ENCODE data around the gene YIF1A. TPM values are rescaled to one million over a fixed set of nuclear protein-coding genes. Genes with fewer than 3 reads are reported as not detected.

The YIF1A gene
- total RNA-seq, 4 donors from 2014 or later = 60.6 to 99.7 (median 72.3) TPM

- intact Hi-C loops (cut with DNase I; ENCODE audit: low total_unique reads) = no loop called here
- WGBS, 2 donors (ENCODE audit: low coverage in 1 of 2) = 1% methylated on average over 40 of the region's 61 CpGs; no CpG with 5 or more reads in 1 of the 2 donors
These were observed 21.3 kb downstream of the YIF1A start for GRCh38 chr11:66267379-66268243.

GRCh38 chr11:66267039-66267378 lies 21.9 kb downstream of the YIF1A start:
- no peak for TF ChIP-seq CTCF (IDR thresholded peaks at IDR 0.05)
- no peak for TF ChIP-seq POLR2A (IDR thresholded peaks at IDR 0.05)
- no peak for TF ChIP-seq POLR2AphosphoS5 (IDR thresholded peaks at IDR 0.05)
- no peak for TF ChIP-seq EP300 (IDR thresholded peaks at IDR 0.05; ENCODE audit: low read depth)
- no peaks in the 10 kb centered on the region for H3K27me3 ChIP-seq
- WGBS, 2 donors (ENCODE audit: low coverage in 1 of 2) = 14% methylated on average over 13 of the region's 13 CpGs; no CpG with 5 or more reads in 1 of the 2 donors
- in situ Hi-C loops (cut with MboI; ENCODE audit: low pct_ligation_motif_present in 1 of 4, low pct_unique_long_range_greater_than_20kb in 1 of 4, low sequenced_read_pairs in 3 of 4) (no loop called here), intact Hi-C loops (cut with DNase I; ENCODE audit: low total_unique reads) (no loop called here)
- H3K36me3 ChIP-seq = peaks cover 0 to 6% (median 2%) of the 10 kb centered on the region in 4 donors
- peaks cover 23 to 31% (median 24%) of the 10 kb centered on the region in 4 donors for H3K4me1 ChIP-seq
- H3K4me3 ChIP-seq = peak overlapping the region; percentile 58 to 96 (median 90)
- H3K9me3 ChIP-seq = no peaks in the 10 kb centered on the region
- H3K27ac ChIP-seq = peak overlapping the region; percentile 92 to 99 (median 97)
- DNase-seq = no peak

More at GRCh38 chr11:66267379-66268243, 21.3 kb downstream of the YIF1A start:
- in situ Hi-C loops (cut with MboI; ENCODE audit: low pct_ligation_motif_present in 1 of 4, low pct_unique_long_range_greater_than_20kb in 1 of 4, low sequenced_read_pairs in 3 of 4) = no loop called here
- peak; percentile 56 for TF ChIP-seq EP300 (IDR thresholded peaks at IDR 0.05; ENCODE audit: low read depth)
- TF ChIP-seq POLR2AphosphoS5 (IDR thresholded peaks at IDR 0.05) = peak; percentile 13 to 90 (median 80)
- peak; percentile 40 for TF ChIP-seq POLR2A (IDR thresholded peaks at IDR 0.05)
- peak in 3 of 5 experiments; percentile 21 to 37 (median 32) for TF ChIP-seq CTCF (IDR thresholded peaks at IDR 0.05)
- peak overlapping the region; percentile 92 to 99 (median 97) for H3K27ac ChIP-seq
- H3K4me1 ChIP-seq = peaks cover 23 to 31% (median 24%) of the 10 kb centered on the region in 4 donors
- no peaks in the 10 kb centered on the region for H3K9me3 ChIP-seq
- no peaks in the 10 kb centered on the region for H3K27me3 ChIP-seq
- peaks cover 0 to 12% (median 5%) of the 10 kb centered on the region in 4 donors for H3K36me3 ChIP-seq
- DNase-seq = peak; percentile 92
- H3K4me3 ChIP-seq = peak overlapping the region; percentile 58 to 96 (median 90)

GRCh38 chr11:66266378-66267038 lies 22.4 kb downstream of the YIF1A start:
- no peak for DNase-seq
- peak overlapping the region; percentile 92 to 99 (median 97) for H3K27ac ChIP-seq
- no peaks in the 10 kb centered on the region for H3K27me3 ChIP-seq
- intact Hi-C loops (cut with DNase I; ENCODE audit: low total_unique reads) (no loop called here), in situ Hi-C loops (cut with MboI; ENCODE audit: low pct_ligation_motif_present in 1 of 4, low pct_unique_long_range_greater_than_20kb in 1 of 4, low sequenced_read_pairs in 3 of 4) (no loop called here)
- peaks cover 23 to 31% (median 24%) of the 10 kb centered on the region in 4 donors for H3K4me1 ChIP-seq
- H3K36me3 ChIP-seq = peaks cover 0 to under 1% (median 0%) of the 10 kb centered on the region in 4 donors
- peak overlapping the region in 1 of 4 donors; percentile 96 for H3K4me3 ChIP-seq
- H3K9me3 ChIP-seq = no peaks in the 10 kb centered on the region
- no peak for TF ChIP-seq CTCF (IDR thresholded peaks at IDR 0.05)
- no peak for TF ChIP-seq POLR2A (IDR thresholded peaks at IDR 0.05)
- TF ChIP-seq EP300 (IDR thresholded peaks at IDR 0.05; ENCODE audit: low read depth) = no peak
- 80% methylated on average over 20 of the region's 20 CpGs; no CpG with 5 or more reads in 1 of the 2 donors for WGBS, 2 donors (ENCODE audit: low coverage in 1 of 2)

Data from transverse colon (tissue), 4 donors.